Astrocyte (in vitro differentiated cells and primary cell): ENCODE data around the gene CCDC110.

Experiments
- CTCF ChIP-seq: IDR thresholded peaks from 2 replicates; pipeline ENCODE4 v1.5.1; 2011; ENCODE audit warnings: low read depth, mild to moderate bottlenecking, inconsistent platforms, low read length, moderate library complexity; ENCODE audit not compliant: insufficient read depth
- EZH2 ChIP-seq: IDR thresholded peaks from 2 replicates; pipeline ENCODE4 v1.6.1; 2012; ENCODE audit warnings: mild to moderate bottlenecking, low read length, inconsistent platforms; ENCODE audit not compliant: insufficient read depth

GRCh38 chr4:185416955-185417354 lies 54.6 kb downstream of the CCDC110 start:
- TF ChIP-seq CTCF (no peak), EZH2 (no peak)
